GM12878 (cell line): ENCODE results near the gene RARS2. TPM values are rescaled to one million over a fixed set of nuclear protein-coding genes. Genes with fewer than 3 reads are reported as not detected.

ENCODE experiments used
- BCLAF1 ChIP-seq: fragments of 450-650 bp; IDR thresholded peaks from 2 replicates; pipeline ENCODE4 v1.6.1; 2017; ENCODE audit warnings: antibody characterized with exemption, mild to moderate bottlenecking, moderate library complexity
- CEBPZ ChIP-seq: fragments of 150-350 bp; IDR thresholded peaks from 2 replicates; pipeline ENCODE4 v1.6.1; 2016; ENCODE audit warnings: low read depth, low read length
- EZH2 ChIP-seq: IDR thresholded peaks from 2 replicates; pipeline ENCODE4 v1.6.1; 2012; ENCODE audit warnings: low read depth, mild to moderate bottlenecking, control low read depth, inconsistent platforms, low read length, borderline replicate concordance; ENCODE audit not compliant: control insufficient read depth
- PKNOX1 ChIP-seq: fragments of 450-650 bp; IDR thresholded peaks from 2 replicates; pipeline ENCODE4 v1.6.1; 2016; ENCODE audit warnings: mild to moderate bottlenecking
- ZBTB40 ChIP-seq: fragments of 450-650 bp; IDR thresholded peaks from 2 replicates; pipeline ENCODE4 v1.6.1; 2016; ENCODE audit warnings: mild to moderate bottlenecking, moderate library complexity, borderline replicate concordance
- polyA plus RNA-seq, 11 experiments: library from polyadenylated mRNA; depleted of rRNA in 4 of 11; unstranded in 6 of 11; stranded (reverse) in 5 of 11; fragments of >200 nt; fragmentation: Nextera tagmentation in 4 of 11; fragmentation: Illumina TruSeq in 1 of 11; extraction: Ambion mirVana in 4 of 11; extraction: Trizol in 1 of 11; gene quantifications; 1 replicate in 1 of 11; 2 replicates in 10 of 11; pipeline versions ENCODE4 v1.2.1 to v1.2.3, GENCODE V29; 2011 to 2016; ENCODE audit warnings: inconsistent platforms in 2 of 11, missing spikeins in 2 of 11, low read depth in 1 of 11
- total RNA-seq, 4 experiments: library from RNA; depleted of rRNA in 3 of 4; stranded (reverse); fragments of >200 nt in 3 of 4; fragmentation: Illumina TruSeq in 1 of 4; extraction: Trizol in 1 of 4; gene quantifications; 2 replicates each; pipeline versions ENCODE4 v1.2.1 to v1.2.3, GENCODE V29; 2013 to 2021

Gene RARS2
- total and polyA plus RNA-seq, 10 of the 15 experiments (the other 5 are each of a cell fraction or from before 2014, with no cell fraction given) = 18.3 to 54.2 (median 36.8) TPM

- no peak for TF ChIP-seq ZBTB40
- TF ChIP-seq EZH2 = no peak
- TF ChIP-seq BCLAF1 = no peak
- no peak for TF ChIP-seq CEBPZ
- no peak for TF ChIP-seq PKNOX1
Observed at GRCh38 chr6:87534377-87535047, 55.3 kb downstream of the RARS2 start (continued).
